Measurements from ENCODE around the gene GNA12. TPM values are rescaled to one million over a fixed set of nuclear protein-coding genes. Genes with fewer than 3 reads are reported as not detected.

Gene GNA12
- total RNA-seq, 1 experiment from 2014 or later: 35.5 TPM

- Histone ChIP-seq H3K9me3 (ENCODE audit: low read depth, low read length, poor library complexity, severe bottlenecking) (no peaks in the 10 kb centered on the region), H3K4me1 (ENCODE audit: insufficient read depth, low read length, poor library complexity, severe bottlenecking) (no peaks in the 10 kb centered on the region), H3K27ac (ENCODE audit: low read depth, low read length, poor library complexity, severe bottlenecking) (no peak overlapping the region), H3K36me3 (ENCODE audit: insufficient read depth, low read length, poor library complexity, severe bottlenecking) (no peaks in the 10 kb centered on the region), H3K4me3 (ENCODE audit: low read depth, low read length, poor library complexity, severe bottlenecking) (no peak overlapping the region), H3K27me3 (replicated peaks; ENCODE audit: insufficient read depth, low read depth, low read length, poor library complexity) (no peaks in the 10 kb centered on the region)
- ChIA-PET POLR2A (ENCODE audit: low non-redundant PET) (no interaction called here), CTCF (no interaction called here)
- BruUV-seq (replicated peaks): no TSS peak
- intact Hi-C loops (cut with micrococcal nuclease; ENCODE audit: unreplicated experiment): no loop called here
- no peak for DNase-seq (ENCODE audit: low spot score)
- no peak for TF ChIP-seq CTCF (conservative IDR thresholded peaks at IDR 0.05; ENCODE audit: low read depth, low read length)
- no peak for TF ChIP-seq EZH2 (IDR thresholded peaks at IDR 0.05; ENCODE audit: borderline replicate concordance, low read depth, low read length, poor library complexity, severe bottlenecking)
Measured at GRCh38 chr7:2701424-2701823, 142.7 kb downstream of the GNA12 start.

GRCh38 chr7:2700141-2700850 is 143.8 kb downstream of the GNA12 start:
- BruUV-seq (replicated peaks): no TSS peak
- intact Hi-C loops (cut with micrococcal nuclease; ENCODE audit: unreplicated experiment): no loop called here
- no peak for DNase-seq (ENCODE audit: low spot score)
- Histone ChIP-seq H3K27ac (ENCODE audit: low read depth, low read length, poor library complexity, severe bottlenecking) (no peak overlapping the region), H3K36me3 (ENCODE audit: insufficient read depth, low read length, poor library complexity, severe bottlenecking) (no peaks in the 10 kb centered on the region), H3K9me3 (ENCODE audit: low read depth, low read length, poor library complexity, severe bottlenecking) (no peaks in the 10 kb centered on the region), H3K27me3 (replicated peaks; ENCODE audit: insufficient read depth, low read depth, low read length, poor library complexity) (no peaks in the 10 kb centered on the region), H3K4me1 (ENCODE audit: insufficient read depth, low read length, poor library complexity, severe bottlenecking) (no peaks in the 10 kb centered on the region), H3K4me3 (ENCODE audit: low read depth, low read length, poor library complexity, severe bottlenecking) (no peak overlapping the region)
- TF ChIP-seq EZH2 (IDR thresholded peaks at IDR 0.05; ENCODE audit: borderline replicate concordance, low read depth, low read length, poor library complexity, severe bottlenecking): no peak
- no peak for TF ChIP-seq CTCF (conservative IDR thresholded peaks at IDR 0.05; ENCODE audit: low read depth, low read length)
- ChIA-PET POLR2A (ENCODE audit: low non-redundant PET) (no interaction called here), CTCF (no interaction called here)

- CTCF ChIA-PET: no interaction called here
- H3K36me3 ChIP-seq (ENCODE audit: insufficient read depth, low read length, poor library complexity, severe bottlenecking): no peaks in the 10 kb centered on the region
- H3K27ac ChIP-seq (ENCODE audit: low read depth, low read length, poor library complexity, severe bottlenecking): no peak overlapping the region
- intact Hi-C loops (cut with micrococcal nuclease; ENCODE audit: unreplicated experiment): no loop called here
- no peak for DNase-seq (ENCODE audit: low spot score)
- TF ChIP-seq CTCF (conservative IDR thresholded peaks at IDR 0.05; ENCODE audit: low read depth, low read length) (no peak), EZH2 (IDR thresholded peaks at IDR 0.05; ENCODE audit: borderline replicate concordance, low read depth, low read length, poor library complexity, severe bottlenecking) (no peak)
- no peaks in the 10 kb centered on the region for H3K4me1 ChIP-seq (ENCODE audit: insufficient read depth, low read length, poor library complexity, severe bottlenecking)
- H3K9me3 ChIP-seq (ENCODE audit: low read depth, low read length, poor library complexity, severe bottlenecking): no peaks in the 10 kb centered on the region
- no peak overlapping the region for H3K4me3 ChIP-seq (ENCODE audit: low read depth, low read length, poor library complexity, severe bottlenecking)
- POLR2A ChIA-PET (ENCODE audit: low non-redundant PET): no interaction called here
- H3K27me3 ChIP-seq (replicated peaks; ENCODE audit: insufficient read depth, low read depth, low read length, poor library complexity): no peaks in the 10 kb centered on the region
- no TSS peak for BruUV-seq (replicated peaks)
Measured at GRCh38 chr7:2699289-2699620, 144.9 kb downstream of the GNA12 start.

Measured in A673 (cell line).